ENCODE measurements around the gene NADK2.

NADK2 gene

GRCh38 chr5:36246036-36246800, 4.5 kb upstream of the NADK2 start:
- no peak for DNase-seq

DNA sequence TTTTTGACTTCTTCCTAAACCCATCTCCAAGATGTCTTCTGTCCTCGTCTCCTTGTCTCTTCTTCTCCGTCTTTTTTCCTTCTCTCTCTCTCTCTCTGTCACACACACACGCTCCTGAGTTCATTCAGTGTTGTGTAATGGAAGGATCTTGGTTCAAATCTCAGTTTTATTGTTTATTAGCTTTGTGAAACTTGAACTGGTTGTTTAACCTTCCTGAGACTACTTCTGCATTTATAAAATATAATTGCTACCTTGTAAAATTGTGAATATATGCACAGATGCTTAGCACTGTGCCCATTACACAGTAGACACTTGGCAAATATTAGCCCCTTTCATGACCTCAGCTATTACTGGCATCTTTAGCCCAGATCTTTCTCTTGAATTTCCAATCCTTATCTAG, 2.4 kb upstream of the NADK2 start:
- no peak for DNase-seq

- DNase-seq, result no peak
These were observed 1.9 kb upstream of the NADK2 start for GRCh38 chr5:36243653-36244052.

DNA sequence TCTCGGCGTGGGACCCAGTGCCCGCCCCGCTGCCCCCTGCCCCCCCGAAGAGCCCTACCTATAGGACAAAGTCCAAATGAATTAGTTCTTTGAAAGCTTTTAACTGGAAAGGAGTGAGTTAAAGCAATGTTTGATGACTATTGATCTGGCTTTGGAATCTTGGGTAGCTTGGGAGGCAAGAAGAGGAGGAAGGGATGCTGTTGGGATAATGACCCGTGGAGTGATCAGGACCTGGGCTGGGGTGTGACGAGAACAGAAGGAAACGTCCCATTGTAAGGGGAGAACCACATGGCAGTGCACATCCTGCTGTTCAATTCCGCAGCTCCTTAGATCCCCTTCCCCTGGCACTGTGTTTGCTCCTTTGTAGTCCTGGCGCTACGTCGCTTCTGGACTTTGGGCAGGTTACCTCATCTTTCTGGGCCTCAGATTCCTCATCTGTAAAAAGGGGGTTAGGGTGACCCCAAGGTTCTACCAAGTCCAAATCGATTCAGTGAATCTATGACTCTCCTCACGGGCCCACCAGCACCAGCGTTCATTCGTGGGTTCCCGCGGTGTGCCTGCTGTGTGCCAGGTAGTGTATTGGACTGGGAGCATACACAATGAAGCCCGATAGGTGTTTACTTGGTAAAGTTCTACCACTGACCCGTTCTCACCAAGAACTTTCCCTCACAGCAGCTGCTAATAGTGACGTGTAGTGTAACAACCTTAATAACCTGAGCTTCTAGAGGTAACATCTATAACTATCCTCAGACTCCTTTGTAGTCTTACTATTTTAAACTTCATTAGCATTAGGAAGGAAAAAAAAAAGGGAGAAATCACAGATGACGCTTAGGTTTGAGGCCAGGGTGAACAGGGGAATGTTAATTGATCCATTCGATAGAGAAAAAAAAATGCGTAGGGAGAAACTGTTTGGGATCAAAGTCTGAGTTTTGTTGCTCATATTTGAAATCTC, 1.1 kb upstream of the NADK2 start:
- no peak for DNase-seq

DNA sequence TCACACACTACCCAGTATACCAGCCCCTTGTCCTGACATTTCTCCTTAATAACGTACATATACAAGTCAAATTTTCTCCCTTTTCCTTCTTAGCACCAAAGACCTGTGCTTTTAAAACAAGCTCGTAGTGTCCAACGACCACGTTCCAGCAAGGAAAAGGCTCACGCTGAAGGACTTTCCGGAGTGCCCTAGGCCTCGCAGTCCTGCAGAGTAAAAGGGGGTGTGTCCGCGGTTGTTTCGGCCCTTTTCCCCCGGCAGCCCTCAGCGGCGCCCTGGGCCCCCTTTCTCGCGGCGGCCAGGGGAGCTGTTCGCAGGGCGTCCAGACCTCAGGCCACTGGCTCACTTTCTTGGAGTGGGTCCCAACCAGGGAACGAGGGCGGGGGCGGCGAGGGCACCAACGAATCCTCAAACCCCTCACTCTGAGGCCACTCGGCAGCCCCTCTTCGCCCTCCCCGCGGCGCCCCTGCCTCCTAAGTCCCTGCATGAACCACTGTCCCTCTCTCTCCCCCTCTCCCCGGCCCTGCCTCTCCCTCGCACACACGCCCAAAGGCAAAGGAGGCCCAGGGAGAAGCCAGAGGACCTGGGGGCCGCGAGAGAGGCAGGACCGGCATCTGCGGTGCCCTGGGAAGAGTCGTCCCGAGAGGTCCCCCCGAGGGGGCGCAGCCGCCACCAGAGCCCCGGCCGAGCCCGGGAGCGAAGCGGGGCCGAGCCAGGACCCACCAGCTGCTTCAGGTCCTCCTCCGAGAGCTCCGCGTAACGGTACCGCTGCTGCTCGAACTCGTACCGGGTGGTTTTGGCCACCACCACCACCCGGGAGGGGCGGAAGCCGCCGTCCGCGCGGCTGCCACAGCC, 720 bp downstream of the NADK2 start:
- DNase-seq, result peak; percentile 11

DNA sequence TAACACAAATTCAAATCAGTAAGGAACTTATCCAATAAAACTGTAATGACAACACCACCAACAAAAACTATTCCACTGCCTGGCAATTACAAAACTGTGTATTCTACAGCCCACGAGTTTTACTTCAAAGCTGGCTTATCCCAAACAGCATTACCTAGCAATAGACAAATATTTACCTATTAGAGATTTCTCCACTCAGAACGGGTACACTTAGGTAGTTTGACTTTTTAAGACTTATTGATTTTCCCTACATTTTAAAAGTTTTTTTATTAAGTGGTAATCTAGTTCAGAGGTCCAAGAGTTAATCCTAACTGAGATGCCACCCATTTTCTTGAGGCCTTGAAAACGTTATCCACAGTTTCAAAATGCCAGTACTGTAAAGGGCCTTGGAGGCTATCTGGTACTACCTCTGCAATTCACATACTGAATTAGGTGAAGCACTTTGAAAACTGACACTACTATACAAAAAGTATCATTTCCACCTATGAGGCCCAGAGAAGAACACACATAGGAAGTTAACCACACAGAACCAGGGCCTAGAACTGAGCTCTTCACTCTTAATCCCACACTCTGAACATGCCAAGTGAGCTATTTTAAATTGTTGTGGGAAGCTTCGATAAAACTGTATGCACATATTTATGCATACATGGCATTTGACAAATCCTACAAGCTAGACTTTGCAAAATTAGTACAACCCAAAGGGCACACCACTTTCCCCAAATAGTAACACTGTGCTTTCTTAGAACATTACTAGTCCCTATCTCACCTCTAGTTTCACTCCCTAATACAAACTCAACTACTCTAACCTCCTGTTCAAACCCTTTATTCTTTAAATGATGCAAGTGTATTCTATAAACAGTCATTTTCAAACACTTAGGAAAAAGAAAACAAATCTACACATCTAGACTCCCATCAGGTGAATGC, 2.1 kb downstream of the NADK2 start:
- DNase-seq, result no peak

- no peak for DNase-seq
These were observed 3.0 kb downstream of the NADK2 start for GRCh38 chr5:36238502-36239295.

DNA sequence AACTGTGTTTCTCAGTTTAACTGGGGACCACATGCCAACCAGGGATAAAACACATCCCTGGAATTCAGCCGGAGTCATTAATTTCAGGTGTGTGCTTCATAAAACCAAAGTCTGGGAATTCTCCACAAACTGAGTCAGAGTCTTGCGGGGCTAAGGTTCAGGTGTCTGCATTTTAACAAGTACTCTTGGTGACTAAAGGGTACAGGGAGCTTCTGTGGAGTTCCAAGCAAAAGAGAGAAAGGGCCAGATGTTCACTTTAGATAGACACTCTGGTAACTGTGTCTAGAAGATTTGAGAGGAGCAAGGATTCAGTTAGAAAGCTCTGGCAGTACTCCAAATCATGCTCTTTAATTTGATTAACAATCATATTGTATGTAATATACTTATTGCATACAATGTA, 4.0 kb downstream of the NADK2 start:
- DNase-seq, result no peak

GRCh38 chr5:36236801-36237200, 4.9 kb downstream of the NADK2 start:
- DNase-seq, result no peak

GRCh38 chr5:36232533-36232932, 9.2 kb downstream of the NADK2 start:
- DNase-seq, result no peak

DNA sequence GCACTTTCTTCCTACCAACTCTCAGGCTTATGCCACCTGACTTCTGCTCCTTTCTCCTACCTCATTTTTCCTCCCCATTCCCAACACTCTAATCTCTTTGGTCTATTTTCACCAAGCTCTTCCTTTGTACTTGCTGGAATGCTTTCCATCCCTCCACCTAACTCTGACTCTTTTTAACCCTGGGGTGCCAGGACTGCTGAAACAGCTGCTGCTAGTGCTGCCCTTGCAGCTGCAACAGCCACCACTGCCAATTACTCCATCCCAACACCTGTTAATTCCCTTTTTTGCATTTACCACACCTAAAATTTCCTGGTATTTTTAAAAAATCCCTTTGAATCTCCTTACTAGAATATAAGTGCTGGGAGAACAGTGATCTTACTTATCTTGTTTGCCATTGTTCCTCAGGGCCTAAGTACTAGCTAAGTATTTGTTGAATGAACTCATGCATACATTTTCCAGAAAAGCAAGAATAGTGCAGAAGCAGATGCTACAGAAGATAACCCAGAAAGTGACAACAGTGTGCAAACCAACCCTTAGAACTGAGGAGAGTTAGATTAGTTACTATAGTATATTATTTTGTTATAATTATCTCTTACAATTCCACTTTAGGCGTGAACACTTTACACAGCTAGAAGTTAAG, 11.5 kb downstream of the NADK2 start:
- DNase-seq, result no peak

- no peak for DNase-seq
These were observed 13.2 kb downstream of the NADK2 start for GRCh38 chr5:36228505-36228904.

DNA sequence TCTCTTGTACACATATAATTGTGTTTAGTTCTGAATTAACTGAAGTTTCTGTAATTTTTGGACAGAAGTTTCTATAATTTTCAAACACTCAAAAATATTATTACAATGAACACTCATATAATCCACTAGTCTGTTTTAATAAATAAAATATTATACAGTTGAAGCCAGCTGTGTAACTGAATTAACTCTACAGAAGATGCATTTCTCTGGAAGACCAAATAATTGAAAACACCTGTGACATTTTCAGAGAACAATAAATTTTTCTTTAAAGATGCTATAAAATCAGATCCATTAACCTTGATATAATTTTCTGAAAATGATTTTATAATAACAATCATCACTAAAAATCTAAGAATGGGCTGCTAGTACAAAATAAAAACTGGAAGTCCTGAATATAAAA, 14.7 kb downstream of the NADK2 start:
- DNase-seq, result no peak

DNA sequence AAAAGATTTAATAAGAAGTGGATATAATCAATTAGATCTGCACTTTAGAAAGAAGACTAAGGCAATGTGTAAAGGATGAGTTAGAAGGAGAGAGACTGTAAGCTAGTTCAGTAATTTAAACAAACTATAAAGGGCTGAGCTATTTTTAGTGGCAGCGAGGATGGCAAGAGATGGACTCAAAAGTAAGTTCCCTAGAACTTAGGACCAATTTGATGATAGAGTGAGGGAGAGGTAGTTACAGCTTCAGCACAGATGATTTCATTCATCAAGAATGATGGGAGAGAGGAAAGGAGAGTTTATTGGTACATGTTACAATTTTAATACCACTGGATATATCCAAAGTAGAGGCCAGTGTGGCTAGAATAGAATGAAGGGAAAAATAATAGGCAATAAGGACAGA, 19.1 kb downstream of the NADK2 start:
- DNase-seq, result no peak

DNA sequence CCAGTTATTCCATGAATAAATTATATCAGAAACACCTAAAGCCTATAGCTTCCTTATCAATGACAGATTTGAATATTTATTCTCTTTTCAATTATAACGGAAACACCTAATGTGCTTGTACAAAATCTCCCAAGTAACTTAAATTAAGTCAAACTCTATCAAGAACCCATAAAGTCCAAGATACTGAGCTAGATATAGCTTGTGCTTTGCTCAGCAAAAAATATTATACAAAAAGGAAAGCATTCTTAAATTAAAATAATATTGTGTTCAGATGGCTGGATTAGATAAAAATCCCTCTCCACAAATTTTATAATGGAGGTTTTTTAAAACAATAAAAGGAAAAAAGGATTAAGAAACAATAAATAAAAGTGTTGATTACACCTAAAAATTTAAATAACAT, 23.7 kb downstream of the NADK2 start:
- DNase-seq, result no peak

DNA sequence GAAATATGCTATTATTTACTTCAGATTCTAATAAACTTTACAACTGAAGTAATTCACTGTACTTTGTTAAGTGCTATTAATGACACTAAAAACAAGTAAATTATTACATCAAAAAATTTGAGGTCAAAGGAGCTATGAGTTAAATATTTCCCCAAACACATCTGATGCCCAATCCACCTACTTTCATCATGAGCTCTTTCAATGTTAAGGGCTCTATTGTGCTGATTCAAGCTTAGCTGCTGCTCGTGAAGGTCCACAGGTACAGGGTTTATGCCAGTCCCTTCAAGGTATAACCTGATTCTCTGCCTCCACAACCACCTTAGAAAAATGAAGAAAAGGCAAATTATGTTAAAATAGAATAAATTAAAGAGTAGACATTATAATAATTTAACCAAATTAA, 24.2 kb downstream of the NADK2 start:
- DNase-seq, result no peak

DNA sequence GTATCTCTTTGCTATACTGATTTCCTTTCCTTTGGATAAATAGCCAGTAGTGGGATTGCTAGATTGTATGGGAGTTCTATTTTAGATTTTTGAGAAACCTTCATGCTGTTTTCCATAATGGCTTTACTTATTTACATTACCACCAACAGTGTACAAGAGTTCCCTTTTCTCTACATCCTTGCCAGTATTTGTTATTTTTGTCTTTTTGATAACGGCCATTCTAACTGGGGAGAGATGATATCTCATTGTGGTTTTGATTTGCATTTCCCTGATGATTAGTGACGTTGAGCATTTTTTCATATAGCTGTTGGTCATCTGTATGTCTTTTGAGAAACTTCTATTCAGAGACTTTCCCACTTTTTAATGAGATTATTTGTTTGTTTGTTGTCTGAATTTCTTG, 25.8 kb downstream of the NADK2 start:
- DNase-seq, result no peak

DNA sequence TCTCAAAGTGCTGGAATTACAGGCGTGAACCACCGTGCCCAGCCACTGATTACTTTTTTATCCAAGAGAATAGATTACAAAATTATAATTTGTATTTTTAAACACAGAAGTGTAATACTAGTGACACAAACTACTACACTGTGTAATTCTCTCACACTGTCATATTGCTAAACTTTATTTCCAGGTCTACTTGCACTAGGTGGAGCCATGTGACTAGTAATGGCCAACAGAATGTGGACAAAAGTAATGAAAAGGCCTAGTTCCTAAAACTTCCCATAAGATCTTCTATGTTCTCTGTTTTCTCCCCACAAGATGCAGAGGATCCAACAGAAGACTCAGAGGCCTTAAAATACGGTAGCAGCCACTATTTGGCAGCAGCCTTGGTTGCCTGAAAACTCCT, 27.3 kb downstream of the NADK2 start:
- DNase-seq, result no peak

GRCh38 chr5:36209664-36210063, 32.1 kb downstream of the NADK2 start:
- no peak for DNase-seq

DNA sequence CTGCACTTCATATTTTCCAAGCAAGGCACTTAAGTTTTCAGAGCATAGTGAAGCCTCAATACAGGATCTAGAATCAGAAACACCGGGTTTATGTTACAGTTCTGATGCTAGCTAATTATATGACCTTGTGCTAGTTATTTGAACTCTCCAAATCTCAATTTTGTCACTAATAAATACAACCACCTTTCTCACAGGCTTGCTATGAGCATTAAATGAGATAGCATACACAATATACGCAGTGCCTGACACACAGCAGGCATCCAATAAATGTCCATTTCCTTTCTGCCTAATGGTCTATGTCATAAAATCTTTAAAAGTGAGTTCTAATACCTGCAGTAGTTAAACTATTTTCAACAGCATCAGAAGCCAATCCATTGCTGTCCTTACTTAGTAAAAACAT, 32.9 kb downstream of the NADK2 start:
- DNase-seq, result no peak

GRCh38 chr5:36206913-36207312, 34.8 kb downstream of the NADK2 start:
- DNase-seq, result no peak
